ENCODE results near the gene TMEM235.

Gene TMEM235

GRCh38 chr17:78237401-78238012 lies 6.1 kb downstream of the TMEM235 start:
- H3K4me3 ChIP-seq (ENCODE audit: control insufficient read depth, low read depth, low read length) = no peak overlapping the region
- TF ChIP-seq, protein P1, sequence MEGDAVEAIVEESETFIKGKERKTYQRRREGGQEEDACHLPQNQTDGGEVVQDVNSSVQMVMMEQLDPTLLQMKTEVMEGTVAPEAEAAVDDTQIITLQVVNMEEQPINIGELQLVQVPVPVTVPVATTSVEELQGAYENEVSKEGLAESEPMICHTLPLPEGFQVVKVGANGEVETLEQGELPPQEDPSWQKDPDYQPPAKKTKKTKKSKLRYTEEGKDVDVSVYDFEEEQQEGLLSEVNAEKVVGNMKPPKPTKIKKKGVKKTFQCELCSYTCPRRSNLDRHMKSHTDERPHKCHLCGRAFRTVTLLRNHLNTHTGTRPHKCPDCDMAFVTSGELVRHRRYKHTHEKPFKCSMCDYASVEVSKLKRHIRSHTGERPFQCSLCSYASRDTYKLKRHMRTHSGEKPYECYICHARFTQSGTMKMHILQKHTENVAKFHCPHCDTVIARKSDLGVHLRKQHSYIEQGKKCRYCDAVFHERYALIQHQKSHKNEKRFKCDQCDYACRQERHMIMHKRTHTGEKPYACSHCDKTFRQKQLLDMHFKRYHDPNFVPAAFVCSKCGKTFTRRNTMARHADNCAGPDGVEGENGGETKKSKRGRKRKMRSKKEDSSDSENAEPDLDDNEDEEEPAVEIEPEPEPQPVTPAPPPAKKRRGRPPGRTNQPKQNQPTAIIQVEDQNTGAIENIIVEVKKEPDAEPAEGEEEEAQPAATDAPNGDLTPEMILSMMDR (conservative IDR thresholded peaks at IDR 0.05; ENCODE audit: control insufficient read depth, insufficient read depth, low read depth, low read length) = no peak
- no peak for DNase-seq (ENCODE audit: low read depth)

DNA sequence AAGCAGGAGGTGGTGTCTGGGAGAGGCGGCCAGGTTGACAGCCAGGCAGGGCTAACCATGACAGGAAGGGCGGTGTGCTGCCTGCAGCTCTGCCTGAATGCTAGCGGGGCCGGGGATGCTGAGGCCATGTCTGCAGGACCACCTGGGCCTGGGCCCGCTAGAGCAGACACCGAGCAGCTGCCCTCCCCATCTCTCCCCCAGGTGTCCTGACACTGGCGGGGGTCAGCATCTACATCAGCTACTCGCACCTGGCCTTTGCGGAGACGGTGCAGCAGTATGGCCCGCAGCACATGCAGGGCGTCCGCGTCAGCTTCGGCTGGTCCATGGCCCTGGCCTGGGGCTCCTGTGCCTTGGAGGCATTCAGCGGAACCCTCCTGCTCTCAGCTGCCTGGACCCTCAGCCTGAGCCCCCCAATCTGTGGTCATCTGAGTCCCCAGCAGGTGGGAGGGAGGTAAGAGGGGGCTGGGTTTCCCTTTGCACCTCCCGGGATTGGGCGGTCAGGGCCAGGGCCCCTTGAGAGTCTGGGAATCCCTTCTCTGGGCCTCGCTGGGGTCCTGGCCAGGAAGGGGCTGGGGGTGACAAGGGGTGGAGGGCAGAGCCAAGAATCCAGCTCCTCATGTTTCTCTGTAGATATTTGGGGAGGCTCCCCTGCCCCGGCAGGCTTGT lies 7.5 kb downstream of the TMEM235 start:
- no peak for DNase-seq (ENCODE audit: low read depth)
- TF ChIP-seq, protein P1 (conservative IDR thresholded peaks at IDR 0.05; ENCODE audit: control insufficient read depth, insufficient read depth, low read depth, low read length) = no peak
- H3K4me3 ChIP-seq (ENCODE audit: control insufficient read depth, low read depth, low read length) = no peak overlapping the region

- no peak overlapping the region for H3K4me3 ChIP-seq (ENCODE audit: control insufficient read depth, low read depth, low read length)
- no peak for DNase-seq (ENCODE audit: low read depth)
- TF ChIP-seq, protein P1 (conservative IDR thresholded peaks at IDR 0.05; ENCODE audit: control insufficient read depth, insufficient read depth, low read depth, low read length) = no peak
These were observed 8.1 kb downstream of the TMEM235 start for GRCh38 chr17:78239489-78239931.

DNA sequence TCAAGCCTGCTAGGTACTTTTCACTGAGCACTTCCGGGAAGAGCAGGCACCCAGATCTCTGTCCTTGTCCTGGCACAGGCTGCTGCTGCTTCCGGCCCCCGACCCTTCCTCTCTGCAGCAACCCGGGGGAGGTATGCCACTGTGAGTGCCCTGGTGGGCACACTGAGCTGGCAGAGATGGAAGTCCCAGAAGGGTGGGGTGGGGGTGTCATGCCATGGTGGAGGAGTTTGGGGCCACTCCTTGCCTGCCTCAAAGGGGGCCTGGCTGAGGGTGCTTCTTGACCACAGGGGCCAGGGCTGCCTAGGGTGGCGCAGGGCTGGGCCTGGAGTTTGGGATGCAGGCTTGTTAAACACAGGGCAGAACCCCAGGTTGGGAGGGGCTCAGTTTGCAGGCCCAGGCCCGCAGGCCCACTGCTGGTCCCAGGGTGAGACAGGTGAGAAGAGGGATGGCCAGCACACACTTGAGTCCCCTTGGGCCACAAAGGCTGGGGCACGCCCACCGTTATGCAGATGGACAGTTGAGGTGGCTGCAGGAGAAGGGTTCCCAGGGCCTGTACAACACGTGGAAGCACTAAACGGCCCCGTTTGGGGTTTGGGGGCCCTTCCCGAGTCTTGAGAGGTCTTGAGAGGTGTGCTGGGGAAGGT lies 8.7 kb downstream of the TMEM235 start:
- DNase-seq (ENCODE audit: low read depth) = no peak
- no peak overlapping the region for H3K4me3 ChIP-seq (ENCODE audit: control insufficient read depth, low read depth, low read length)
- TF ChIP-seq, protein P1 (conservative IDR thresholded peaks at IDR 0.05; ENCODE audit: control insufficient read depth, insufficient read depth, low read depth, low read length) = no peak

DNA sequence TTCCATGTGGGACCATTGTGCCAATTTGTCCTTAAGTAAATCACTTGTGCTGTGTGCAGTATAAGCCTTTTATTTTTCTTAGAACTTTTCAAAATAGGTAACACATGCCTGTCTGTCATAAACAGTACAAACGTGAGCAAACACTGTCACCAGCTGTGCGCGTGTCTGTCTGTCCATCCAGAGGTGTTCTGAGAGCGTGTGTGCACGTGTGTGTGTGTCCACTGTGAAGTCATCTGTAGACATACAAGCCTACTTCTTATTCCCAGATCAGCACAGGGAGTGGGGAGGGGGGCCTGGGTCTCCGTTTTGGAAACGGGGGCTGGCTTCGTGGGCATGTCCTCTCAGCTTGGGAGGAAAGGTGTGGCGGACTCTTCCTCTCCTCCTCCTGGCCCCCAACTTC lies 9.4 kb downstream of the TMEM235 start:
- no peak for DNase-seq (ENCODE audit: low read depth)
- no peak overlapping the region for H3K4me3 ChIP-seq (ENCODE audit: control insufficient read depth, low read depth, low read length)
- TF ChIP-seq, protein P1 (conservative IDR thresholded peaks at IDR 0.05; ENCODE audit: control insufficient read depth, insufficient read depth, low read depth, low read length) = no peak

- H3K4me3 ChIP-seq (ENCODE audit: control insufficient read depth, low read depth, low read length) = no peak overlapping the region
- peak; percentile 74 for DNase-seq (ENCODE audit: low read depth)
- TF ChIP-seq, protein P1 (conservative IDR thresholded peaks at IDR 0.05; ENCODE audit: control insufficient read depth, insufficient read depth, low read depth, low read length) = no peak
These were observed 10.0 kb downstream of the TMEM235 start for GRCh38 chr17:78241277-78242023.
